HEK293T (cell line): ENCODE measurements around the gene IGDCC3.
A peak's percentile ranks its signal among the peaks of the same experiment; 100 is the strongest.

Source experiments
- CTCF ChIA-PET: fragments of 350-600 bp; formaldehyde crosslinking; extraction: SDS; loops from one replicate; lab custom pipeline; 2021; ENCODE audit warnings: antibody characterized with exemption, inconsistent platforms; lab: Yijun Ruan, JAX
- POLR2A ChIA-PET: fragments of 350-600 bp; formaldehyde crosslinking; extraction: SDS; loops from one replicate; lab custom pipeline; 2020; ENCODE audit warnings: antibody characterized with exemption, inconsistent platforms; lab: Yijun Ruan, JAX
- DNase-seq: peaks from one replicate; pipeline ENCODE4 v3.0.0; 2012; ENCODE audit warnings: mixed read lengths; ENCODE audit errors: extremely low spot score
- ARNT ChIP-seq: fragments of 450-650 bp; IDR thresholded peaks from 2 replicates; pipeline ENCODE4 v1.6.1; 2017; ENCODE audit warnings: mild to moderate bottlenecking
- BHLHE40 ChIP-seq: fragments of 450-650 bp; IDR thresholded peaks from 2 replicates; pipeline ENCODE4 v1.6.1; 2016; ENCODE audit warnings: mild to moderate bottlenecking, moderate library complexity, borderline replicate concordance
- CTBP1 ChIP-seq: fragments of 450-650 bp; IDR thresholded peaks from 2 replicates; pipeline ENCODE4 v1.6.1; 2016; ENCODE audit warnings: borderline replicate concordance
- ELF4 ChIP-seq: fragments of 450-650 bp; IDR thresholded peaks from 2 replicates; pipeline ENCODE4 v1.6.1; 2017; ENCODE audit warnings: antibody characterized with exemption
- FOXA1 ChIP-seq: fragments of 450-650 bp; IDR thresholded peaks from 2 replicates; pipeline ENCODE4 v1.6.1; 2016; ENCODE audit warnings: mild to moderate bottlenecking
- FOXK2 ChIP-seq: fragments of 450-650 bp; IDR thresholded peaks from 2 replicates; pipeline ENCODE4 v1.6.1; 2016; ENCODE audit warnings: mild to moderate bottlenecking
- FOXM1 ChIP-seq: fragments of 450-650 bp; IDR thresholded peaks from 2 replicates; pipeline ENCODE4 v1.6.1; 2017; ENCODE audit warnings: mild to moderate bottlenecking, borderline replicate concordance
- HDGF ChIP-seq: fragments of 450-650 bp; IDR thresholded peaks from 2 replicates; pipeline ENCODE4 v1.6.1; 2017; ENCODE audit warnings: antibody characterized with exemption, borderline replicate concordance
- L3MBTL2 ChIP-seq: fragments of 450-650 bp; conservative IDR thresholded peaks from 2 replicates; pipeline ENCODE4 v1.6.1; 2016; ENCODE audit warnings: mild to moderate bottlenecking
- LEF1 ChIP-seq: fragments of 450-650 bp; IDR thresholded peaks from 2 replicates; pipeline ENCODE4 v1.6.1; 2017; ENCODE audit warnings: mild to moderate bottlenecking, borderline replicate concordance
- NFRKB ChIP-seq: fragments of 450-650 bp; IDR thresholded peaks from 2 replicates; pipeline ENCODE4 v1.6.1; 2016; ENCODE audit warnings: mild to moderate bottlenecking, moderate library complexity
- PKNOX1 ChIP-seq: fragments of 450-650 bp; IDR thresholded peaks from 2 replicates; pipeline ENCODE4 v1.6.1; 2016
- SP1 ChIP-seq: fragments of 450-650 bp; IDR thresholded peaks from 2 replicates; pipeline ENCODE4 v1.6.1; 2017
- SUZ12 ChIP-seq: fragments of 450-650 bp; IDR thresholded peaks from 2 replicates; pipeline ENCODE4 v1.6.1; 2016; ENCODE audit warnings: mild to moderate bottlenecking
- TARDBP ChIP-seq: fragments of 450-650 bp; IDR thresholded peaks from 2 replicates; pipeline ENCODE4 v1.6.1; 2016
- ZNF384 ChIP-seq: fragments of 450-650 bp; IDR thresholded peaks from 2 replicates; pipeline ENCODE4 v1.6.1; 2016

IGDCC3 gene

GRCh38 chr15:65408324-65409035 is 30.7 kb upstream of the IGDCC3 start:
- POLR2A ChIA-PET, result no interaction called here
- CTCF ChIA-PET, result interaction anchor here (0.9 kb wide), 1 partner anchor 23 kb away, joined by 3 read pairs; no protein-coding TSS in a partner anchor
- no peak for DNase-seq
- TF ChIP-seq L3MBTL2 (no peak), CTBP1 (no peak), ELF4 (no peak), FOXK2 (no peak), SP1 (no peak), LEF1 (no peak), SUZ12 (no peak), BHLHE40 (no peak), FOXM1 (no peak), ZNF384 (no peak)

DNA sequence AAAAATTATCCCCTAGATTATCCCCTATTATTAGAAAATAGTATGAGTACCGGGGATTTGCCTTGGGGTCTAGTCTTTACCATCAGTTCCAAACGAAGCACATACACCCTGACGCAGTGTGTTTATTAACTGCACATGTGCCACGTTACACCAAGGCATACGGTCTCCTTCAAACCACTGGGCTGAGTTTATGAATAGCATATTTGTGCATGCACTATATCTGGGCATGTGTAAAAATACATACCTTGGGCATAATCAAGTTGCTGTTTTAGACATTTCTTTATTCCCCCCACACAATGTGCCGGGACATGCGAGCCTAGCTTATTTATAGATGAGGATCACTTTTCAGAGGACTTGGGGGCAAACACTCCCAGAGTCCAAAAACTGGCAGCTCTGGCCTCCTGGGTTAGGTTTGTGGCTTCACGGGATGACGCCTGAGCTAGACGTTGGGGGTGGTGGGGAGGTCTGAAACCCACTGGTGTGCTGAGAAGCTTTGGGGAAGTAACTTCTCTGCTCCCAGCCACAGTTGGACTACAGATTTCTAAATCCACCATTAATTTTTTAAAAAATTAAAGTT is 28.7 kb upstream of the IGDCC3 start:
- no peak for DNase-seq
- TF ChIP-seq CTBP1, result no peak
- no peak for TF ChIP-seq FOXM1
- TF ChIP-seq L3MBTL2, result no peak
- TF ChIP-seq ELF4, result no peak
- no peak for TF ChIP-seq PKNOX1
- no peak for TF ChIP-seq SP1
- no peak for TF ChIP-seq HDGF
- TF ChIP-seq SUZ12, result no peak
- no peak for TF ChIP-seq TARDBP
- no peak for TF ChIP-seq ARNT
- no peak for TF ChIP-seq FOXA1
- TF ChIP-seq BHLHE40, result no peak
- TF ChIP-seq LEF1, result no peak
- TF ChIP-seq NFRKB, result no peak
- no peak for TF ChIP-seq ZNF384
- CTCF ChIA-PET, result no interaction called here
- POLR2A ChIA-PET, result interaction anchor here (1.2 to 2.3 kb wide), 2 partner anchors 8 to 14 kb away, joined by 4 to 8 read pairs; no protein-coding TSS in a partner anchor

DNA sequence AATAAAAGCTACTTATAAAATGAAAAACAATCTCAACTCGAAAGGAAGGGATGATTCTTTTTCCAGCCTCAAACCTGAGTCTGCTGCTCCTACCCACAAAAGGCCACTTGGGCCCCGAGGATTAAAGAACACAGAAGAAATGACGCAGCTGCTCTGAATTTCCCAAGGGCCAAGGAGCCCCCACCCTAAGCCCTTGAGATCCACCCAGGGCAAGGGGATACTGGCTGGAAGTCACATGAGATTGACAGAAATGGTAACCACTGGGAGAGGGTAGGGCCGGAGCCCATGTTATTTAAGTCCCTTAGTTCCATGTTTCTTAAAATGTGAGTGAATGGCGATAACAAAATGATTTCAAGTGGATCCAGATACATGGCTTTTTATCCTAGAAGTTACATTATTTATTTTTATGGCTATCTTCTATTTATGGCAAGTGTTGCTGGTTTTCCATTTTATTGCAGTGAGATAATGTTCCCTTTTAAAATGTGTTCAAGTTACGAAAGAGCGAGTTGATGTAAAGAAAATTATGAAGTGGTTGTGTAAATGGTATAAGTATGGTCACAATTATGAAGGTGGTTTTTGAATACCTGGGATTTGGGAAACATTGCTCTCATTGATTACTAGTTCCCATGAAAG is 28.1 kb upstream of the IGDCC3 start:
- ChIA-PET CTCF (interaction anchor here (0.6 to 1.6 kb wide), 2 partner anchors 12 to 78 kb away, joined by 3 read pairs; no protein-coding TSS in a partner anchor), POLR2A (interaction anchor here (1.2 to 2.3 kb wide), 2 partner anchors 9 to 15 kb away, joined by 4 to 8 read pairs; no protein-coding TSS in a partner anchor)
- no peak for DNase-seq
- TF ChIP-seq NFRKB, result no peak
- TF ChIP-seq HDGF, result no peak
- no peak for TF ChIP-seq SUZ12
- TF ChIP-seq FOXM1, result no peak
- peak; percentile 83 for TF ChIP-seq PKNOX1

GRCh38 chr15:65404186-65404872 is 26.5 kb upstream of the IGDCC3 start:
- TF ChIP-seq SP1, result no peak
- TF ChIP-seq PKNOX1, result no peak
- no peak for TF ChIP-seq CTBP1
- no peak for TF ChIP-seq BHLHE40
- TF ChIP-seq ARNT, result no peak
- TF ChIP-seq NFRKB, result no peak
- no peak for TF ChIP-seq FOXM1
- TF ChIP-seq FOXA1, result no peak
- TF ChIP-seq L3MBTL2, result no peak
- no peak for TF ChIP-seq FOXK2
- no peak for TF ChIP-seq ELF4
- no peak for TF ChIP-seq LEF1
- TF ChIP-seq ZNF384, result no peak
- no peak for TF ChIP-seq SUZ12
- TF ChIP-seq TARDBP, result no peak
- TF ChIP-seq HDGF, result no peak
- DNase-seq, result no peak
- CTCF ChIA-PET, result interaction anchor here (0.6 to 1.6 kb wide), 3 partner anchors 14 to 32 kb away, joined by 3 to 5 read pairs (median 3); no protein-coding TSS in a partner anchor
- POLR2A ChIA-PET, result no interaction called here

- ChIA-PET POLR2A (no interaction called here), CTCF (no interaction called here)
- no peak for DNase-seq
- no peak for TF ChIP-seq ARNT
- TF ChIP-seq BHLHE40, result no peak
- TF ChIP-seq FOXK2, result no peak
- no peak for TF ChIP-seq CTBP1
Measured at GRCh38 chr15:65402961-65403360, 25.2 kb upstream of the IGDCC3 start.
